ENCODE data around the gene VARS1.
"Not testable (repeated sequence)": the region's sequence is repeated elsewhere in the genome, so short reads cannot be mapped to it uniquely, and the experiment has no call there.

The VARS1 gene

GRCh38 chr6:31794294-31794865, 1.2 kb downstream of the VARS1 start:
- DNase-seq (ENCODE audit: low spot score), result peak; percentile 33

GRCh38 chr6:31793927-31794245, 1.7 kb downstream of the VARS1 start:
- DNase-seq (ENCODE audit: low spot score), result not testable (repeated sequence)

GRCh38 chr6:31792761-31793171, 2.8 kb downstream of the VARS1 start:
- DNase-seq (ENCODE audit: low spot score), result peak; percentile 5

GRCh38 chr6:31792090-31792374, 3.5 kb downstream of the VARS1 start:
- DNase-seq (ENCODE audit: low spot score), result no peak

- peak; percentile 87 for DNase-seq (ENCODE audit: low spot score)
Measured at GRCh38 chr6:31791324-31792089, 4.0 kb downstream of the VARS1 start.

GRCh38 chr6:31785475-31785874, 10.1 kb downstream of the VARS1 start:
- peak; percentile 2 for DNase-seq (ENCODE audit: low spot score)

- DNase-seq (ENCODE audit: low spot score), result peak; percentile 2
Measured at GRCh38 chr6:31784098-31784925, 11.2 kb downstream of the VARS1 start.

GRCh38 chr6:31782126-31782855, 13.3 kb downstream of the VARS1 start:
- DNase-seq (ENCODE audit: low spot score), result no peak

- DNase-seq (ENCODE audit: low spot score), result no peak
Measured at GRCh38 chr6:31781244-31782125, 14.1 kb downstream of the VARS1 start.

GRCh38 chr6:31780507-31781243, 14.9 kb downstream of the VARS1 start:
- no peak for DNase-seq (ENCODE audit: low spot score)

GRCh38 chr6:31779908-31780307, 15.6 kb downstream of the VARS1 start:
- DNase-seq (ENCODE audit: low spot score), result no peak

- no peak for DNase-seq (ENCODE audit: low spot score)
Measured at GRCh38 chr6:31778999-31779885, 16.3 kb downstream of the VARS1 start.

- no peak for DNase-seq (ENCODE audit: low spot score)
Measured at GRCh38 chr6:31778193-31778592, 17.4 kb downstream of the VARS1 start.

GRCh38 chr6:31777667-31778050, 17.9 kb downstream of the VARS1 start:
- no peak for DNase-seq (ENCODE audit: low spot score)

- peak; percentile 68 for DNase-seq (ENCODE audit: low spot score)
Measured at GRCh38 chr6:31776989-31777666, 18.4 kb downstream of the VARS1 start, which contains the start of gene VWA7. VWA7 (minus strand) TSS chr6:31777328; CDS start chr6:31776779, 549 bp downstream.

GRCh38 chr6:31776485-31776988, 19.0 kb downstream of the VARS1 start:
- no peak for DNase-seq (ENCODE audit: low spot score)

GRCh38 chr6:31775633-31776484, 19.7 kb downstream of the VARS1 start:
- DNase-seq (ENCODE audit: low spot score), result no peak

GRCh38 chr6:31775184-31775583, 20.4 kb downstream of the VARS1 start:
- DNase-seq (ENCODE audit: low spot score), result no peak

Measured in iPS-NIHi11 (cell line).